Vagina (tissue), 2 donors: Measurements from ENCODE around the gene ANO9. TPM values are rescaled to one million over a fixed set of nuclear protein-coding genes. Genes with fewer than 3 reads are reported as not detected.

Experiments
- DNase-seq, 2 donors: peaks; one replicate each; pipeline ENCODE4 v3.0.0-alpha.2; 2017; ENCODE audit errors: extremely low spot score in 2 of 2
- H3K27ac ChIP-seq: fragments of 200-600 bp; sonication (generic); one replicate; pipeline ENCODE4 v1.5.1; 2019
- H3K27me3 ChIP-seq: fragments of 200-600 bp; sonication (generic); one replicate; pipeline ENCODE4 v1.5.1; 2019
- H3K36me3 ChIP-seq, 2 donors: fragments of 200-600 bp; sonication (generic); one replicate each; pipeline ENCODE4 v1.5.1; 2017 to 2019
- H3K4me1 ChIP-seq: fragments of 200-600 bp; sonication (generic); one replicate; pipeline ENCODE4 v1.5.1; 2019
- H3K4me3 ChIP-seq, 2 donors: fragments of 200-600 bp; sonication (generic); 1 replicate in 1 of 2; 2 replicates in 1 of 2; pipeline ENCODE4 v1.5.1; 2016 to 2019
- H3K9me3 ChIP-seq: fragments of 200-600 bp; sonication (generic); one replicate; pipeline ENCODE4 v1.5.1; 2019
- POLR2A ChIP-seq, 2 donors: fragments of 450-650 bp; IDR thresholded peaks; one replicate each; pipeline ENCODE4 v1.6.1; 2017; ENCODE audit warnings: antibody characterized with exemption in 2 of 2, mild to moderate bottlenecking in 2 of 2, moderate library complexity in 2 of 2
- POLR2AphosphoS5 ChIP-seq, 2 donors: sonication (generic); formaldehyde crosslinking; IDR thresholded peaks; one replicate each; pipeline ENCODE4 v1.9.0; 2017; ENCODE audit warnings: antibody characterized with exemption in 2 of 2, mild to moderate bottlenecking in 2 of 2, low read depth in 1 of 2; ENCODE audit not compliant: insufficient read depth in 1 of 2
- intact Hi-C: fragments of 100-400 bp; cut with DNase I; formaldehyde crosslinking; loops from one replicate; pipeline ENCODE4 v1.15.1; 2023
- total RNA-seq: library from RNA; depleted of rRNA; stranded (reverse); fragments of >200 nt; gene quantifications from one replicate; pipeline ENCODE4 v1.2.3, GENCODE V29; 2016
- TF ChIP-seq, protein P1 (sequence below), 3 experiments: fragments of 450-650 bp in 2 of 3; fragments of 200-600 bp in 1 of 3; sonication (generic) in 1 of 3; IDR thresholded peaks; one replicate each; pipeline ENCODE4 v1.5.1; 2017 to 2019; ENCODE audit warnings: antibody characterized with exemption in 3 of 3, mild to moderate bottlenecking in 2 of 3, moderate library complexity in 2 of 3

Gene ANO9
- total RNA-seq, 1 donor from 2014 or later = 12.0 TPM

GRCh38 chr11:433641-434040 lies 8.2 kb downstream of the ANO9 start:
- no peak for DNase-seq
- no peaks in the 10 kb centered on the region for H3K36me3 ChIP-seq
- intact Hi-C loops = no loop called here

GRCh38 chr11:433111-433510 lies 8.7 kb downstream of the ANO9 start:
- TF ChIP-seq, protein P1, sequence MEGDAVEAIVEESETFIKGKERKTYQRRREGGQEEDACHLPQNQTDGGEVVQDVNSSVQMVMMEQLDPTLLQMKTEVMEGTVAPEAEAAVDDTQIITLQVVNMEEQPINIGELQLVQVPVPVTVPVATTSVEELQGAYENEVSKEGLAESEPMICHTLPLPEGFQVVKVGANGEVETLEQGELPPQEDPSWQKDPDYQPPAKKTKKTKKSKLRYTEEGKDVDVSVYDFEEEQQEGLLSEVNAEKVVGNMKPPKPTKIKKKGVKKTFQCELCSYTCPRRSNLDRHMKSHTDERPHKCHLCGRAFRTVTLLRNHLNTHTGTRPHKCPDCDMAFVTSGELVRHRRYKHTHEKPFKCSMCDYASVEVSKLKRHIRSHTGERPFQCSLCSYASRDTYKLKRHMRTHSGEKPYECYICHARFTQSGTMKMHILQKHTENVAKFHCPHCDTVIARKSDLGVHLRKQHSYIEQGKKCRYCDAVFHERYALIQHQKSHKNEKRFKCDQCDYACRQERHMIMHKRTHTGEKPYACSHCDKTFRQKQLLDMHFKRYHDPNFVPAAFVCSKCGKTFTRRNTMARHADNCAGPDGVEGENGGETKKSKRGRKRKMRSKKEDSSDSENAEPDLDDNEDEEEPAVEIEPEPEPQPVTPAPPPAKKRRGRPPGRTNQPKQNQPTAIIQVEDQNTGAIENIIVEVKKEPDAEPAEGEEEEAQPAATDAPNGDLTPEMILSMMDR (IDR thresholded peaks at IDR 0.05) = no peak
- TF ChIP-seq POLR2AphosphoS5 (IDR thresholded peaks at IDR 0.05; ENCODE audit: insufficient read depth in 1 of 2, low read depth in 1 of 2) (no peak), POLR2A (IDR thresholded peaks at IDR 0.05) (no peak)
- no peak overlapping the region for H3K4me3 ChIP-seq
- DNase-seq = no peak
- H3K27me3 ChIP-seq = no peaks in the 10 kb centered on the region
- no peak overlapping the region for H3K27ac ChIP-seq
- no peaks in the 10 kb centered on the region for H3K4me1 ChIP-seq
- intact Hi-C loops = no loop called here
- H3K36me3 ChIP-seq = no peaks in the 10 kb centered on the region
- H3K9me3 ChIP-seq = no peaks in the 10 kb centered on the region

More at GRCh38 chr11:433641-434040, 8.2 kb downstream of the ANO9 start:
- H3K9me3 ChIP-seq = no peaks in the 10 kb centered on the region
- H3K4me1 ChIP-seq = no peaks in the 10 kb centered on the region
- H3K27ac ChIP-seq = no peak overlapping the region
- TF ChIP-seq, protein P1 (IDR thresholded peaks at IDR 0.05) = no peak
- TF ChIP-seq POLR2A (IDR thresholded peaks at IDR 0.05) (no peak), POLR2AphosphoS5 (IDR thresholded peaks at IDR 0.05; ENCODE audit: insufficient read depth in 1 of 2, low read depth in 1 of 2) (no peak)
- no peak overlapping the region for H3K4me3 ChIP-seq
- no peaks in the 10 kb centered on the region for H3K27me3 ChIP-seq

DNA sequence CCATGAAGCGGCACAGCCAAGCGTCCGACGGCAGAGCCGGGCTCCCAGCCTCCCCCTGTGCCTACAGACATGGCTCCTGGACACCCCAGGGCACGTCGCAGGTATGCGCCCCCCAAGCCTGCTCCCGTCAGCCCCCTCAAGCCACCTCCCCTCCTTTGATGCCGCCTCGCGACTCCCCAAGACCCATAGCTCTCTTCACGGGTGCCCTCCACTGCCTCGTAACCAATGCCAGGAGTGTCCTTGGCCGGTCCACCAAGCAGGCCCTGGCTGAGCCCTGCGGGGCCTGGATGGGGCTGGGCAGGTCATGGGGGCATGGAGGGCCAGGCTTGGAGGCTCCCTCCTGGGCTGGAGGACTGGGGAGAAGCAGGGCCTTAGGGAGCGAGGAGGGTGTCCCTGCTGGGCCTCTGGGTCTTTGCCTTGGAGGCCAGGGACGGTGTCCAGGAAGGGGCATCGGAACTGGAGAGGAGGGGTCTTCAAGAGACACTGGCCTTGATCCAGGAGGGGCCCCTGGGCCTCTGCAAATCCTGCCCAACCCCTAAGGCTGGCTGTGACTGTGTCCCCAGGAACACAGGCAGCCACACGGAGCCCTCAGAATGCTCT lies 9.2 kb downstream of the ANO9 start:
- Histone ChIP-seq H3K36me3 (no peaks in the 10 kb centered on the region), H3K27me3 (no peaks in the 10 kb centered on the region), H3K9me3 (no peaks in the 10 kb centered on the region), H3K4me3 (no peak overlapping the region), H3K4me1 (no peaks in the 10 kb centered on the region), H3K27ac (no peak overlapping the region)
- no peak for DNase-seq
- intact Hi-C loops = no loop called here
- TF ChIP-seq POLR2AphosphoS5 (IDR thresholded peaks at IDR 0.05; ENCODE audit: insufficient read depth in 1 of 2, low read depth in 1 of 2) = no peak
- TF ChIP-seq, protein P1 (IDR thresholded peaks at IDR 0.05) = no peak
- TF ChIP-seq POLR2A (IDR thresholded peaks at IDR 0.05) = no peak

DNA sequence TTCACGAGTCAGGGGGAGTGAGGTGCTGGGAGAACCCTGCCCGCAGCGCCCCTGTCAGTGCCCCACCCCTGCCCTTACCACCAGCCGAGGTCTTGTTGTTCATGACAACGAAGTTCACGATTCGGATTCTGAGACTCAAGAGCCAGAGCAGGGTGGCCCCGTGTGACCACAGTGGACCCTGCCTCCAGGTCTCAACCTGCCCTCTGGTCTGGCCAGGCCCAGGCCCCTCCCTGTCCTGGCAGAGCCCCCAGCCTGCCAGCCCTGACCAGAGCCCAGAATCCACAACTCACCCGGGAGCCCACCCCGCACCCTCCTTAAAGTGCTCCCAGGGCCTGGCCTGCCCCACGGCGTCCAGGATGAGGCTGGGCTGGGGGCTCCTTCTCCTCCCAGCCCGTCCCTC lies 9.9 kb downstream of the ANO9 start:
- intact Hi-C loops = no loop called here
- TF ChIP-seq POLR2A (IDR thresholded peaks at IDR 0.05) (no peak), POLR2AphosphoS5 (IDR thresholded peaks at IDR 0.05; ENCODE audit: insufficient read depth in 1 of 2, low read depth in 1 of 2) (no peak)
- TF ChIP-seq, protein P1 (IDR thresholded peaks at IDR 0.05) = no peak
- Histone ChIP-seq H3K9me3 (no peaks in the 10 kb centered on the region), H3K36me3 (no peaks in the 10 kb centered on the region), H3K27me3 (no peaks in the 10 kb centered on the region), H3K27ac (no peak overlapping the region), H3K4me3 (no peak overlapping the region), H3K4me1 (no peaks in the 10 kb centered on the region)
- no peak for DNase-seq

- H3K9me3 ChIP-seq = no peaks in the 10 kb centered on the region
- no peaks in the 10 kb centered on the region for H3K4me1 ChIP-seq
- H3K27me3 ChIP-seq = no peaks in the 10 kb centered on the region
- no peaks in the 10 kb centered on the region for H3K36me3 ChIP-seq
- TF ChIP-seq, protein P1 (IDR thresholded peaks at IDR 0.05) = no peak
- TF ChIP-seq POLR2A (IDR thresholded peaks at IDR 0.05) = no peak
- TF ChIP-seq POLR2AphosphoS5 (IDR thresholded peaks at IDR 0.05; ENCODE audit: insufficient read depth in 1 of 2, low read depth in 1 of 2) = no peak
- no peak for DNase-seq
- no peak overlapping the region for H3K27ac ChIP-seq
- no peak overlapping the region for H3K4me3 ChIP-seq
- intact Hi-C loops = no loop called here
Observed at GRCh38 chr11:429931-430456, 11.8 kb downstream of the ANO9 start.
